Fibroblast of skin of back (primary cell): ENCODE measurements around the gene OR8K1. TPM values are rescaled to one million over a fixed set of nuclear protein-coding genes. Genes with fewer than 3 reads are reported as not detected.

Source experiments
- DNase-seq: peaks from one replicate; pipeline ENCODE4 v3.0.0-alpha.2; 2013
- polyA plus RNA-seq, 2 experiments: library from polyadenylated mRNA; unstranded; fragments of 120-200 nt; gene quantifications; one replicate each; pipeline ENCODE4 v1.2.1, GENCODE V29; 2013; ENCODE audit not compliant: insufficient read length in 2 of 2

OR8K1 gene
- polyA plus RNA-seq (2013, experiment 1 of 2; ENCODE audit: insufficient read length): not detected
- not detected for polyA plus RNA-seq (2013, experiment 2 of 2; ENCODE audit: insufficient read length)

DNA sequence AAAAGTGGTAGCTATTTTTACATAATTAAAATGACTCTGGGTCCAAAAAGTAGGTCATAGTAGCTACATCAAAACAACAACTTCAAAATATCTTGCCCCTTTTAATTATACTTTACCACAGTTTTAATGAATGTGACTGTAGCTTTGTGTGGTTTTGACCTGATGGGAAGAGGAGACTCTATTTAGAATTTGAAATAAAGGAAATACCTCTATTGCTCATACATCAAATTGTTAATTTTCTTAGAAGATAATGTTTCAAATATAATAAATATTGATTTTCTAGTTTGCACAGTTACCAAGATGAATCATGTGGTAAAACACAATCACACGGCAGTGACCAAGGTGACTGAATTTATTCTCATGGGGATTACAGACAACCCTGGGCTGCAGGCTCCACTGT lies at the start of gene OR8K1:
OR8K1 (plus strand) TSS at position 301 of the 400 bp plus-strand sequence; CDS start at position 301, 0 bp downstream.
- DNase-seq: no peak

- no peak for DNase-seq
Observed at GRCh38 chr11:56296898-56297297, 48.9 kb upstream of the OR8K1 start.

DNA sequence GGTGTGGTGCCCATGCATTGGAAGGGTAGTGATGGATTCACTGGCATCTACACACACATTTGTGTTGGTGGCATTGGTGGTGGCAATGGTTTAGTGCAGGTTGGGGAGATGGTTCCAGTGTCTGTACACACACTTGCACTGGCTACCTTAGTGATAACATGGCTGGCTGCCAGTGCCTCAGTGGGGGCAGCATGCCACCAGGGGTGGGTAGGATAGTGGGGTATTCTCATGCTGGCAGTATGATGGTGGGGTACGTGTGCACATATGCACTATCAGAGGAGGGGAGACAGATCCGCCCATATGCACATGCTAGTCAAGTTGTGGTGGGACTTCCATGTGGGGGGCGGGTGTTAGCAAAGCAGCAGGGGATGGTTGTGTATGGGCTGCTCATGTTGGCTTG lies 38.0 kb upstream of the OR8K1 start:
- DNase-seq: no peak

DNA sequence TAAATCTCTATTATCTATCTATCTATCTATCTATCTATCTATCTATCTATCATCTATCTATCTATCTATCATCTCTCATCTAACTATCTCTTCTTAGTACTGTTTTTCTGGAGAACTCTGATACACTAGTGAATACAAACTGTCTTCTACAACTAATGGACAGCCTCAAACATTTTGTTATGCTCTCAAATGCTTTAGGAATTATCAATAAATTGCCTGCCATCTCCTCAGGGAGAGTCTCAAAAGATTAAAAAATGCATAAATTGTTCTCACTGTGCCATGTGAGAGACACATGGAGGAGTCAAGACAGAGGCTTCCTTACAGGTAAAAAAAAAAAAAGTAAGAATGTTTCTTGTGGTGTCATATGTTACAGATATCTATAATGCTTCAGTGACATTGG lies 31.0 kb upstream of the OR8K1 start, which contains the start of gene OR8K3:
OR8K3 (plus strand) TSS at position 301 of the 400 bp plus-strand sequence. CDS start 3,163 bp downstream, outside the sequence.
- DNase-seq: no peak

DNA sequence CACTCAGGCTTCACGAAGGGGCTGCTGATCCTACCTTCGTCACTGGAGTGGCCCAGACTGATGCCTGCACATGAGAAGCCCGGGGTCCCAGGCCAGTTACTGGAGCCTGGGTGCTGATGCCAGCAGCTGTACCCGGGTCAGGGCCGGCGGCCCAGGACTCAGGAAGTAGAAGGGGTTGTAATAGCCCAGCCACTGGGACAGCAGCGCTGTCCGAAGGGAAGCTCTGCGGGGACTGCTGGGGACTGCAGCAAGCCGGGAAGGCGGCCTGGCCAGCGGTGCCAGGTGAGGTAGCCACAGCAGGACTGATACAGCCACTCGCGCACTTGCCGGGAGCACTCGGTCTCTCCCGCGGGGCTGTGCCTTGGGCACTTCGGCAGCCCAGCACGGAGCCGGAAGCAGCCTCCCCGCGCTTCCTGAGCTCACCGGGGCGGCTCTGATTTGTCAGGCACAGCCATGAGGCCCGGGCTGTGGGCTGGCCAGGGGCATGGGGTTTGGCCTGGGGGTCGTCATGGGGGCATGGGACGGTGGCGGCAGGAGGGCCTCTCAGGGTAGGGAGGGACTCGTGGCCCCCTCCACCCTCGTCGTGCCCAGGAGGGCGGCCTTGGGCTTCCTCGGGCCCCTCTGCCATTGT lies 13.9 kb upstream of the OR8K1 start:
- no peak for DNase-seq

GRCh38 chr11:56333156-56333555 lies 12.7 kb upstream of the OR8K1 start:
- DNase-seq: no peak

DNA sequence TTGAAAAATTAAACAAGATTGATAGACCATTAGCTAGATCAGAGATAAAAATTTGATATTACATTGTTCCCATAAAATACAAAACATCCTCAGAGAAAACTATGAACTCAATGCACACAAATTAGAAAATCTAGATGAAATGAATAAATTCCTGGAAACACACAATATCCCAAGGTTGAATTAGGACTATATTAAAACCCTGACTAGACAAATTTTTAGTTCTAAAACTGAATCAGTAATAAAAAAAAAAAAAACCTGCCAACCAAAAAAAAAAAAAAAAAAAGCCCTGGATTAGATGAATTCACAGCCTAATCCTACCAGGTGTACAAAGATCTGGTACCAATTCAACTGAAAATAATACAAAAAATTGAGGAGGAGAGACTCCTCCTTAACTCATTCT lies 5.5 kb upstream of the OR8K1 start:
- no peak for DNase-seq

GRCh38 chr11:56353991-56354390 lies 8.2 kb downstream of the OR8K1 start, which contains the start of gene OR8J1:
Gene OR8J1 (plus strand): TSS chr11:56354291. CDS start chr11:56360247, 5,956 bp downstream.
- DNase-seq: no peak

GRCh38 chr11:56375324-56375723 lies 29.5 kb downstream of the OR8K1 start, which contains the start of gene OR8U1:
Gene OR8U1 (plus strand): TSS chr11:56375624. CDS start chr11:56375624, 0 bp downstream.
- DNase-seq: no peak

DNA sequence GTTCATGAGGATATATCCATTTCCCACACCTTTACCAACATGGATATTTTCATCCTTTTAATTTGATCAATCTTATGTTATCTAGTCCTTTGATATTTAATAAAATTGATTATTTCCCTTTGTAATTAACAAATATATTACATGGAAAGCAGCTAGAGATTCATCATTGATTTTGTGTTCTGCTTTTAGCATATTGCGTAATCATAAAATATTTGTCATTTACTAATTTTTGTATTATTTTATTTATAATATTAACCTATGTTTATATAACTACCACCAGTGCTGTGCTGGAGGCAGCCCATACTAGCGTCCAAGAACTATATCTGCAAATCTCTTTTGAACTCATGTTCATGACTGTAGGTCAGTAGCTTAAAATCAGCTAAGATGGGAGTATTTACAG lies 34.3 kb downstream of the OR8K1 start:
- no peak for DNase-seq

- DNase-seq: no peak
Observed at GRCh38 chr11:56394381-56394780, 48.5 kb downstream of the OR8K1 start.

DNA sequence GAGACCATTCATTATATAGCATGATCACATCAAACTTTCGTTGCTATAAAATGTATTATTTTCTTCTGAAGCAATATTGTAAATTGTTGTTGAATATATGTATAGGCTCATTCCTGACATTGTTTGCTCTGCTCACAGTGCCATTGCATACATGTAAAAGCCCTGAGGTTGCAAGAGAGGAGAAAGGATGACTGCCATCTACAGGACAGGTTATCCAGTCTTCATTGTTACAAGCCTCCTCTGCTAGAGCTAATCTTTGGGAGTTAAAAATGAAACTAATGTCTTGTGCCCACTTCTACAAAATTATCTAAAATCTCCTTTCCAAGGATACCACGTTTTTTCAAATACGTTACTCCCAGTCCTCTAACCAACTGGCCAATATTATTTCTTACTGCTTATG lies 50.2 kb downstream of the OR8K1 start:
- DNase-seq: no peak
